ENCODE results near the gene NTM. TPM values are rescaled to one million over a fixed set of nuclear protein-coding genes. Genes with fewer than 3 reads are reported as not detected.
"Not testable (repeated sequence)": the region's sequence is repeated elsewhere in the genome, so short reads cannot be mapped to it uniquely, and the experiment has no call there.

The NTM gene
- total RNA-seq, 3 donors from 2014 or later = 0.66 to 9.0 (median 1.0) TPM

DNA sequence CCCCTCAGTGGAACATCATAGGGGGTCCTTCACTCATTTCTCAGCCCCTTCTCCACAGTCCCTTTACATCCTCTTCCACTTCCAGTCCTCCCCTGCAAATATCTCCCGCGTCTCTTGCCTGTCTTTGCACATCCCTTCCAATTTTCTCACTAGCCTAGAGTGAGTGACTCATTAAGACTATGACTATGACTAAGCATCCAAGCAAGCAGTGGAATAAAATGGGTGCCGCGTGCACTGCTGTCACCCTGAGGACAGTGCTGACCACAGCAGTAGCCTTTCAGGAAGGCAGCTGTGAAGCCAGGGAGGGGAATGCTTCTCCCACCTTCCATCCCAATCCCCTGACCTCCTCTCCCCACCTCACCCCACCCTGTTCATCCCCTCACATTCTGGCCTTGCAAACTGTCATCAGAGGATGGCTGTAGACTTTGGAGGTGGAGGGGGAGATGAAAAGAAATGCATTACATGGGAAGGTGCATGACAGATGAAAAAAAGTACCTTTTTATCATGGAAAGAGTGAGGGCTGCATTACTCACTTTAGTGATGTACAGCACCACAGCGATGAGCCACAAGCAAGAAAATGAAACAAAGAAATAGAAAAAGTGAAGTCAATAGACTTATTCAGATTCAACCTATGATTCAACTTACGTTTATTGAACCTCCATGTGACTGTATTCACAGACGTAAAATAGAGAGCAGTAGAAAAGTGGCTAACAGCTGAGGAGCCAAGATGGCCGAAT lies 948.2 kb downstream of the NTM start:
- Histone ChIP-seq H3K4me1 (no peaks in the 10 kb centered on the region), H3K9me3 (no peaks in the 10 kb centered on the region), H3K27ac (no peak overlapping the region), H3K27me3 (no peaks in the 10 kb centered on the region), H3K4me3 (no peak overlapping the region), H3K36me3 (no peaks in the 10 kb centered on the region)
- no peak for DNase-seq (ENCODE audit: low spot score in 2 of 2)
- TF ChIP-seq, protein P1, sequence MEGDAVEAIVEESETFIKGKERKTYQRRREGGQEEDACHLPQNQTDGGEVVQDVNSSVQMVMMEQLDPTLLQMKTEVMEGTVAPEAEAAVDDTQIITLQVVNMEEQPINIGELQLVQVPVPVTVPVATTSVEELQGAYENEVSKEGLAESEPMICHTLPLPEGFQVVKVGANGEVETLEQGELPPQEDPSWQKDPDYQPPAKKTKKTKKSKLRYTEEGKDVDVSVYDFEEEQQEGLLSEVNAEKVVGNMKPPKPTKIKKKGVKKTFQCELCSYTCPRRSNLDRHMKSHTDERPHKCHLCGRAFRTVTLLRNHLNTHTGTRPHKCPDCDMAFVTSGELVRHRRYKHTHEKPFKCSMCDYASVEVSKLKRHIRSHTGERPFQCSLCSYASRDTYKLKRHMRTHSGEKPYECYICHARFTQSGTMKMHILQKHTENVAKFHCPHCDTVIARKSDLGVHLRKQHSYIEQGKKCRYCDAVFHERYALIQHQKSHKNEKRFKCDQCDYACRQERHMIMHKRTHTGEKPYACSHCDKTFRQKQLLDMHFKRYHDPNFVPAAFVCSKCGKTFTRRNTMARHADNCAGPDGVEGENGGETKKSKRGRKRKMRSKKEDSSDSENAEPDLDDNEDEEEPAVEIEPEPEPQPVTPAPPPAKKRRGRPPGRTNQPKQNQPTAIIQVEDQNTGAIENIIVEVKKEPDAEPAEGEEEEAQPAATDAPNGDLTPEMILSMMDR (IDR thresholded peaks at IDR 0.05) = no peak
- TF ChIP-seq POLR2A (IDR thresholded peaks at IDR 0.05) (no peak), POLR2AphosphoS5 (IDR thresholded peaks at IDR 0.05) (no peak)
- intact Hi-C loops (cut with DNase I; ENCODE audit: low total_unique reads) = no loop called here

DNA sequence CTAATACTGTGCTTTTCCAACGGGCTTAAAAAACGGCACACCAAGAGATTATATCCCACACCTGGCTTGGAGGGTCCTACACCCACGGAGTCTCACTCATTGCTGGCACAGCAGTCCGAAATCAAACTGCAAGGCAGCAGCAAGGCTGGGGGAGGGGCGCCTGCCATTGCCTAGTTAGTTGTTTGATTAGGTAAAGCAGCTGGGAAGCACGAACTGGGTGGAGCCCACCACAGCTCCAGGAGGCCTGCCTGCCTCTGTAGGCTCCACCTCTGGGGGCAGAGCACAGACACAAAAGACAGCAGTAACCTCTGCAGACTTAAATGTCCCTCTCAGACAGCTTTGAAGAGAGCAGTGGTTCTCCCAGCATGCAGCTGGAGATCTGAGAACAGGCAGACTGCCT lies 949.0 kb downstream of the NTM start:
- H3K27me3 ChIP-seq; H3K27ac ChIP-seq; H3K36me3 ChIP-seq; intact Hi-C loops (cut with DNase I; ENCODE audit: low total_unique reads); H3K9me3 ChIP-seq; H3K4me1 ChIP-seq; H3K4me3 ChIP-seq; DNase-seq (ENCODE audit: low spot score in 2 of 2): not testable (repeated sequence)

DNA sequence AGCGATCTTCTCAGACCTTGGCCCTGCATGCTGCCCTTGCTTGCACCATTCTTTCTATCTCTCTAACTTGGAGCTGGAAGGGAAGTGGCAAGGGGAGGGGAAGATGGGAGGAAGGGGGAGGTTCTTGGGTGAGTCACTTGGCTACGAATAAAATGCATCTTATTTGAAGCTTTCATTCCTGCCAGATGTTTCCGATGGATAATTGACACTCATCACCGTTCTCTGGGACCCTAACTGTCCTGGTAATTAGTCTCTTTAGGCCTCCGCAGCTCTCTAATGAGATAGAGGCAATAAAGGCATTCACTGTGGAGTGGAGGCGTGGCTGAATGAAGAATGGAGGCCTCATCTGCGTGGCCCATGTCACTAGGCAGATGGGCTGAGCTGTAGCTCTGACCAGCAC lies 960.1 kb downstream of the NTM start:
- TF ChIP-seq, protein P1 (IDR thresholded peaks at IDR 0.05) = no peak
- TF ChIP-seq POLR2A (IDR thresholded peaks at IDR 0.05) = no peak
- no peak for TF ChIP-seq POLR2AphosphoS5 (IDR thresholded peaks at IDR 0.05)
- intact Hi-C loops (cut with DNase I; ENCODE audit: low total_unique reads) = no loop called here
- Histone ChIP-seq H3K4me3 (no peak overlapping the region), H3K27me3 (no peaks in the 10 kb centered on the region), H3K36me3 (no peaks in the 10 kb centered on the region), H3K4me1 (no peaks in the 10 kb centered on the region), H3K27ac (no peak overlapping the region), H3K9me3 (no peaks in the 10 kb centered on the region)
- DNase-seq (ENCODE audit: low spot score in 2 of 2) = no peak

DNA sequence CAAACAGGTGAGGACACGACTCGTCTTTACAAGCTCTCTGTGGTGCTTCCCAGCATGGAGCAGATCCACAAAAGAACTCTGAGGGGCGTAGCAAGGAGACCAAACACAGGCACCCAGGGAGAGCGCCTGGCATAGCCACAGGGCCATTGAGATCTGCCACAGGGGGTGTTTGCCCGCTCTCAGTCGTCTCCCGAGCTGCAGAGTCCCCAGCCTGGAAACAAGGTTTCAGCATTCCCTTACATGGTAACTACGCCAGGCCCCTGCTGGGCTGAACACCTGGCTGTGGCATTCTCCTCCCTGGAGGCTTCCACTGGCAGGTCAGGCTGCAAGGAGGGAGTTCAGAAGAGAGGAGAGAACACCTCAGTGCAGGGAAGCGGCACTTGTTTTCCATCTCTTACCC lies 962.1 kb downstream of the NTM start:
- no peak for DNase-seq (ENCODE audit: low spot score in 2 of 2)
- Histone ChIP-seq H3K36me3 (no peaks in the 10 kb centered on the region), H3K27me3 (no peaks in the 10 kb centered on the region), H3K4me3 (no peak overlapping the region), H3K9me3 (no peaks in the 10 kb centered on the region), H3K4me1 (no peaks in the 10 kb centered on the region), H3K27ac (no peak overlapping the region)
- intact Hi-C loops (cut with DNase I; ENCODE audit: low total_unique reads) = no loop called here
- TF ChIP-seq POLR2AphosphoS5 (IDR thresholded peaks at IDR 0.05) (no peak), POLR2A (IDR thresholded peaks at IDR 0.05) (no peak)
- TF ChIP-seq, protein P1 (IDR thresholded peaks at IDR 0.05) = no peak

DNA sequence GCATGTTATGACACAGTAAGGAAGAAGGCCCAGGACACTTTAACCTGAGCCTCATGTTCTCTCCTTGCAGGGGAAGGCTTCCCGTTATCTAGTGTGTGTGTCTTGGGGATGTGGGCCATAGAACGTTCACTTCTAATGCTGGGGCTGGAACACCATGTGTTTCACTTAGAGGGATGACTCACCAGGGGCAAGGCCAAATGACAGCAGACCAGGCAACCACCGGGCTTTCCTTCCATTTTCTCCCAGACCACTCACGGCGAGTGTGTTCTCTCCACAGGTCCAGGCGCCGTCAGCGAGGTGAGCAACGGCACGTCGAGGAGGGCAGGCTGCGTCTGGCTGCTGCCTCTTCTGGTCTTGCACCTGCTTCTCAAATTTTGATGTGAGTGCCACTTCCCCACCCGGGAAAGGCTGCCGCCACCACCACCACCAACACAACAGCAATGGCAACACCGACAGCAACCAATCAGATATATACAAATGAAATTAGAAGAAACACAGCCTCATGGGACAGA lies 964.4 kb downstream of the NTM start:
- no peak for DNase-seq (ENCODE audit: low spot score in 2 of 2)
- Histone ChIP-seq H3K4me1 (no peaks in the 10 kb centered on the region), H3K36me3 (no peaks in the 10 kb centered on the region), H3K9me3 (no peaks in the 10 kb centered on the region), H3K27ac (no peak overlapping the region), H3K4me3 (no peak overlapping the region), H3K27me3 (no peaks in the 10 kb centered on the region)
- TF ChIP-seq POLR2A (IDR thresholded peaks at IDR 0.05) (no peak), POLR2AphosphoS5 (IDR thresholded peaks at IDR 0.05) (no peak)
- TF ChIP-seq, protein P1 (IDR thresholded peaks at IDR 0.05) = no peak
- intact Hi-C loops (cut with DNase I; ENCODE audit: low total_unique reads) = no loop called here

All from breast epithelium (tissue), 4 donors.